ENCODE measurements around the gene MTFMT.

MTFMT gene

DNA sequence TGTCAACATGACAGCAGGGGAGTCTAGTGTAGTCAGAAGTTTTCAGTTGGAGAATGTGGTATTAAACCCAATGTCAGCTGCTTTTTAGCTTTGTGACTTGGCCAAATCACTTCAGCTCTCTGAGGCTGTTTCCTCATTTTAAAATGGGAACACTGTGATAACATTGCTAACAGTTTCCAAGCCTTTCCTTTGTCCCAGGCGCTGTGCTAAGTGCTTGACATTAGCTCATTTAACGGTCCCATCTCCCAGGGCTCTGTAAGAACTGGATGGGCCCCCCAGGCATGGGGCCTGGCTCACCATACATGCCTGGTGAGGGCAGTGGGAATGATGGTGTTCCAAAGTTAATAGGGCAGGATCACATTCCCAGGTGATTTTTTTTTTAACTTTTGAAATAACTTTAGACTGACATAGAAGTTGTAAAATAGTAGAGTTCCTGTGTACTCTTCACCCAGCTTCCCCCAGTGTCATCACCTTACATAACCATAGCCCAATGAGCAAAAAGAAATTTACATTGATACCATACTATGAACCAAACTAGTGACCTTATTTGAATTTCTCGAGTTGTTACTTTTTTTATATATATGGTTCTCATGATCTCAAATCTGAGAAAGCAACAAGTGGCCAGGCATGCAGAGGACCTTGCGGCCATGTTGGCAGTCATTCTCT, 30.6 kb upstream of the MTFMT start:
- in situ Hi-C loops (cut with MboI; ENCODE audit: low pct_unique_long_range_greater_than_20kb, low sequenced_read_pairs, unreplicated experiment), result loop anchor here (25.0 kb wide), 1 partner anchor 227 kb away; the partner anchor contains the start of genes PARP16 and RNU5A-1
- no peak for DNase-seq (ENCODE audit: low spot score)
- TF ChIP-seq, protein P1, sequence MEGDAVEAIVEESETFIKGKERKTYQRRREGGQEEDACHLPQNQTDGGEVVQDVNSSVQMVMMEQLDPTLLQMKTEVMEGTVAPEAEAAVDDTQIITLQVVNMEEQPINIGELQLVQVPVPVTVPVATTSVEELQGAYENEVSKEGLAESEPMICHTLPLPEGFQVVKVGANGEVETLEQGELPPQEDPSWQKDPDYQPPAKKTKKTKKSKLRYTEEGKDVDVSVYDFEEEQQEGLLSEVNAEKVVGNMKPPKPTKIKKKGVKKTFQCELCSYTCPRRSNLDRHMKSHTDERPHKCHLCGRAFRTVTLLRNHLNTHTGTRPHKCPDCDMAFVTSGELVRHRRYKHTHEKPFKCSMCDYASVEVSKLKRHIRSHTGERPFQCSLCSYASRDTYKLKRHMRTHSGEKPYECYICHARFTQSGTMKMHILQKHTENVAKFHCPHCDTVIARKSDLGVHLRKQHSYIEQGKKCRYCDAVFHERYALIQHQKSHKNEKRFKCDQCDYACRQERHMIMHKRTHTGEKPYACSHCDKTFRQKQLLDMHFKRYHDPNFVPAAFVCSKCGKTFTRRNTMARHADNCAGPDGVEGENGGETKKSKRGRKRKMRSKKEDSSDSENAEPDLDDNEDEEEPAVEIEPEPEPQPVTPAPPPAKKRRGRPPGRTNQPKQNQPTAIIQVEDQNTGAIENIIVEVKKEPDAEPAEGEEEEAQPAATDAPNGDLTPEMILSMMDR (IDR thresholded peaks at IDR 0.05; ENCODE audit: extremely low read depth, insufficient read depth, missing control alignments), result no peak

DNA sequence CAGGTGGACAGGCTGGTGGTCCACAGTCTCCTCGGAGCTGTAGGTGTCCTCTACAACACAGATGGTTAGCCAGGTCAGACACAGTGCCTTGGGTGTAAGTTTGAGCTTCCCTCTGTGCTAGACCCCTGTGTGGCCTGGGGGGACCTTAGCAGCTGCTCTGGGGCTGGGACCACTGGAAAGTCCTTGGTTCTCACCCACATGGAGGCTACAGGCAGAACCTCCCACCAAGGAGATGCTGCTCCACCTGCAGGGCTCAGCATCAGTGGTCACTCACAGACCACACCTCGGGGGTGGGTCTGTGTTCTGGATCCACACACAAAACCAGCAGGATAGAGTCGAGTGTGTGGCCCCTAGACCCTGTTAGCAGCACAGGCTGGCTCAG, 29.9 kb upstream of the MTFMT start:
- DNase-seq (ENCODE audit: low spot score), result no peak
- TF ChIP-seq, protein P1 (IDR thresholded peaks at IDR 0.05; ENCODE audit: extremely low read depth, insufficient read depth, missing control alignments), result no peak
- in situ Hi-C loops (cut with MboI; ENCODE audit: low pct_unique_long_range_greater_than_20kb, low sequenced_read_pairs, unreplicated experiment), result loop anchor here (25.0 kb wide), 1 partner anchor 228 kb away; the partner anchor contains the start of genes PARP16 and RNU5A-1

DNA sequence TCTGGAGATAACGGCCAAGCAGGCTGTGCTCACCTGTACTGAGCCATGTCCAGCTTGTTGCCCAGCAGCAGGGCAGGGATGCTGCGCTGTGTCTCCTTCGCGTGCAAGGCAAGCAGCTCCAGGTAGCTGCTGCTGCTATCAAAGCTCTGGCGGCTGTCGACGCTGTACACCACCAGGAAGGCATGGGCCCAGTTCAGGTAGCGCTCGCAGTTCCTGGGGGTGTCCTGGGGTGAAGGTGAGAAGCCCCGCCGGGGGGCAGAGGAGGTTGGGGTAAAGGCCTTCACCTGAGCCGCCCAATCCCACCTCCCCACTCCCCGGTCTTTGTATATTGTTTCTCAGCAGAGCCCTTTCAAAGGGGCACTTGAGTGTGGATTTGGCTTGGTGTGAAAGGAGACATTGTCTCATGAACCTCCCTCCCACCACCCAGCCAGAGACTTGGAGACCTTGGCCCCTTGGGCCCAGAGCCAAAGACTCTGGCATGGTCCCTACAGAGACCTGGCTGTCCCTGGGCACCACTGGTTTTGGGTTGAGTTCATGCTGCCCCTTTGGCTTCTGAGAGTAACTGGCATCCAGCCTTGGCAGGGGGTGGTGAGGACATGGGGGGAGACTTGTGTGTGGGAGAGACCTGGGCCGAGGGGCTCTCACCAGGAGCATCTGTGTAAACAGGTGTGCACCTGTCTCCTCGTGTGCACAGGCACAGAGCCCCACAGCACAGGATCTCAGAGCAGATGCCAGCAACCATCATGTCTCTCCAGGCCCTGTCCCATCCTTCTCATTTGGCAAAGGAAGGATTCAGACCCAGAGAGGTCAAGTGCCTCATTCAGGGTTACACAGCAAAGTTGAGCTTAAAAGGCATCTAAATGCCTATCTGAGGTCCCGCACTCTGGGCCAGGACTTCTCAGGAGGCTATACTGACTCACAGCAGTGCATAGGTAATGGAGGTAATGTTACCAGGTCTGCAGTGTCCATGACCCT, 29.2 kb upstream of the MTFMT start:
- TF ChIP-seq, protein P1 (IDR thresholded peaks at IDR 0.05; ENCODE audit: extremely low read depth, insufficient read depth, missing control alignments), result no peak
- in situ Hi-C loops (cut with MboI; ENCODE audit: low pct_unique_long_range_greater_than_20kb, low sequenced_read_pairs, unreplicated experiment), result loop anchor here (25.0 kb wide), 1 partner anchor 229 kb away; the partner anchor contains the start of genes PARP16 and RNU5A-1
- DNase-seq (ENCODE audit: low spot score), result no peak

DNA sequence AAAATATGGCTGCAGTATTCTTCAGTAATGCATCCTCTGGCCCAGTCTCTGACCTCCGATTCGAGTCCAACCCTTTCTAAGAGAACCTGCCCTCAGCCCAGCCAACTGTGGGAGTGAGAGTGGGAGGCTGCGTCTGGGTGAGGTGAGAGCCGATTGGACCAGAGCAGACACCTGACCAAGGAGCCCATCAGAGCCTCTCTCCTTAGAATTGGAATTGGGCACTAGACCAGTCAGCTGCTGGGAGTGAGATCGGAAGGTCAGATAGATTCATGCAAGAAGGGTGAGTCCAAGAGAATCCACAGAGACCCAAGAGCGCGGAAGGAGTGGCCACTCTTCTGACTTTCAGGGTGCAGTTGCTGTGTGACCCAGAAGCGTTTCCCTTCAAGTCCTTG, 28.1 kb upstream of the MTFMT start:
- in situ Hi-C loops (cut with MboI; ENCODE audit: low pct_unique_long_range_greater_than_20kb, low sequenced_read_pairs, unreplicated experiment), result loop anchor here (25.0 kb wide), 1 partner anchor 230 kb away; the partner anchor contains the start of genes PARP16 and RNU5A-1
- TF ChIP-seq, protein P1 (IDR thresholded peaks at IDR 0.05; ENCODE audit: extremely low read depth, insufficient read depth, missing control alignments), result no peak
- no peak for DNase-seq (ENCODE audit: low spot score)

DNA sequence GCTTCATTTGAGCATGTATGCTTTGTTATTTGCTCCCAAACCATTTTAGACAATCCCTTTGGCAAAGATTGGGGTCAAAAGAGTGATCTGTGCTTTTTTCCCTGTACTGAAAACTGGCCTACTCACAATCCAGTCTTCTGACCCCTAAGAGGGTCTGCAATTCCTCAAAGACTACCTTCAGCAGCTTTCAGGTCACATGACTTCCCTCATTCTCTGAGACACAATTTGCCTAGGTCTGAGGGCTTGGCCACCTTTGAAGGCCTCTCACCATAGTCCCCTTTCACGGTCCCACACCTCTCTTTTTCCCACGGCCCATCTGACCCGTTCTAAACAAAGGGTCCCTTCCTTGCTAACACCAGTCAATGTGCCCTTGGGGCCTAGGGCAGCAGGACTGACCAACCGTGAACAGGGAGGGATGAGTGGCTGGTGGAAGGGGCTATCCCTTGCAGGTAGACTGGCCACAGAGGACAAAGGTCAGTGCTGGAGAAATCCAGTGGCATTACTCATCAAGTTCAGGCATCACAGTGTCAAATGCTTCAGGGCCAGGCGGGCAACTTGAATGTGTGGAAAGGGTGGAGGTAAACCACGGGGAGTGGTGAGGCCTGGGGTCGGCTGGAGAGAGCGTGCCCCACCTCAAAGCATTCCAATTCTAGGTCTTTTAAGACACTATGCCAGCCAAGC, 27.6 kb upstream of the MTFMT start:
- TF ChIP-seq, protein P1 (IDR thresholded peaks at IDR 0.05; ENCODE audit: extremely low read depth, insufficient read depth, missing control alignments), result no peak
- in situ Hi-C loops (cut with MboI; ENCODE audit: low pct_unique_long_range_greater_than_20kb, low sequenced_read_pairs, unreplicated experiment), result loop anchor here (25.0 kb wide), 1 partner anchor 230 kb away; the partner anchor contains the start of genes PARP16 and RNU5A-1
- no peak for DNase-seq (ENCODE audit: low spot score)

DNA sequence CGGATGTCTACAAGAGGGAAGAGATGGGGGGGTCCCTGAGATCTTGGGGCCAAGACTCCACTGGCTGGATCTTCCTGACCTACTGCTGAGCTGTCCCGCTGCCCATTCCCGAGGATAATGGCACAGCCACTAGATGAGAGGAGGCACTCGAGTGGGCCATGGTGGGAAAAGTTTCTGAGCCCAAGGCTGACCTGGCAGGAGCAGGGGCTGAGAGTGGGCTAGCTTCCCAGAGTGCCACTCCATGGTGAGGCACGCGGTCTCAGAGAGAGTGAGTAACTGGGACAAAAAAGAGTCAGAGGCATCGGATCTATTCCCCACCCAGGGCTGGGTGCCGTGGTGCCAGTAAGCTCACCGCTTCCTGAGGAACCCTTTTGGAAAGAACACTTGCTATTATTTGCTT, 26.7 kb upstream of the MTFMT start:
- in situ Hi-C loops (cut with MboI; ENCODE audit: low pct_unique_long_range_greater_than_20kb, low sequenced_read_pairs, unreplicated experiment), result loop anchor here (25.0 kb wide), 1 partner anchor 231 kb away; the partner anchor contains the start of genes PARP16 and RNU5A-1
- DNase-seq (ENCODE audit: low spot score), result no peak
- TF ChIP-seq, protein P1 (IDR thresholded peaks at IDR 0.05; ENCODE audit: extremely low read depth, insufficient read depth, missing control alignments), result no peak

Measured in GM13977 (cell line).